ENCODE measurements around the gene RNH1.

RNH1 gene

GRCh38 chr11:537622-538430, 30.8 kb upstream of the RNH1 start:
- DNase-seq: no peak

GRCh38 chr11:536841-537621, 30.0 kb upstream of the RNH1 start, which contains the start of gene LRRC56:
Gene LRRC56, plus strand, starts transcription at chr11:537527. Its CDS starts 3,158 bp downstream, at chr11:540685.
- DNase-seq: no peak

- DNase-seq: peak; percentile 48 to 97 (median 88)
Measured at GRCh38 chr11:535519-536454, 28.7 kb upstream of the RNH1 start, which contains the start of gene HRAS. Gene HRAS, minus strand, starts transcription at chr11:535576.

GRCh38 chr11:535210-535518, 28.1 kb upstream of the RNH1 start:
- no peak for DNase-seq

- DNase-seq: peak in 1 of 14 donors; percentile 11
Measured at GRCh38 chr11:534396-535209, 27.6 kb upstream of the RNH1 start.

GRCh38 chr11:533586-534395, 26.7 kb upstream of the RNH1 start:
- no peak for DNase-seq

GRCh38 chr11:532986-533585, 26.0 kb upstream of the RNH1 start:
- DNase-seq: no peak

- DNase-seq: no peak
Measured at GRCh38 chr11:532527-532985, 25.5 kb upstream of the RNH1 start.

- no peak for DNase-seq
Measured at GRCh38 chr11:531919-532526, 25.0 kb upstream of the RNH1 start.

GRCh38 chr11:530960-531831, 24.2 kb upstream of the RNH1 start:
- DNase-seq: no peak

GRCh38 chr11:529728-530411, 22.8 kb upstream of the RNH1 start:
- DNase-seq: no peak

GRCh38 chr11:528815-529727, 22.0 kb upstream of the RNH1 start:
- DNase-seq: no peak

- no peak for DNase-seq
Measured at GRCh38 chr11:528166-528814, 21.2 kb upstream of the RNH1 start.

- DNase-seq: no peak
Measured at GRCh38 chr11:526192-526591, 19.1 kb upstream of the RNH1 start.

- DNase-seq: no peak
Measured at GRCh38 chr11:521177-521688, 14.2 kb upstream of the RNH1 start.
